SU-DHL-6 (cell line): ENCODE results near the gene SIGLEC6.

ENCODE experiments used
- CTCF ChIP-seq: fragments of 200-600 bp; sonication (generic); IDR thresholded peaks from one replicate; pipeline ENCODE4 v1.5.1; 2017; ENCODE audit warnings: antibody characterized with exemption, mild to moderate bottlenecking, low read length, moderate library complexity; ENCODE audit not compliant: insufficient read depth, poor library complexity, severe bottlenecking
- EZH2phosphoT487 ChIP-seq: fragments of 200-600 bp; sonication (generic), shearing (Covaris generic); conservative IDR thresholded peaks from 2 replicates; pipeline ENCODE4 v1.6.1; 2018; ENCODE audit warnings: mild to moderate bottlenecking, antibody characterized with exemption, low read length, moderate library complexity, mixed read lengths

GRCh38 chr19:51511353-51511752 lies 20.1 kb downstream of the SIGLEC6 start:
- TF ChIP-seq CTCF: peak; percentile 20
- TF ChIP-seq EZH2phosphoT487: no peak
